ENCODE results near the gene CREB5. TPM values are rescaled to one million over a fixed set of nuclear protein-coding genes. Genes with fewer than 3 reads are reported as not detected.

CREB5 gene
- total RNA-seq, 5 donors from 2014 or later (not counting 1 experiment from before 2014, with no cell fraction given): 0.03 to 0.58 (median 0.23) TPM

- H3K27ac Mint-ChIP-seq: no peak overlapping the region
- Histone ChIP-seq H3K27me3 (replicated peaks in 1 of 2; ENCODE audit: control insufficient read depth in 2 of 2, extremely low read depth in 1 of 2, insufficient read depth in 2 of 2, low read length in 1 of 2) (no peaks in the 10 kb centered on the region), H3K27ac (ENCODE audit: low read length) (no peak overlapping the region), H3K36me3 (ENCODE audit: control insufficient read depth in 2 of 2, extremely low read depth in 1 of 2, insufficient read depth in 1 of 2, low read length in 1 of 2) (no peaks in the 10 kb centered on the region), H3K9me3 (no peaks in the 10 kb centered on the region), H3K4me1 (ENCODE audit: control insufficient read depth in 1 of 2, extremely low read depth in 1 of 2, insufficient read depth in 2 of 2, low read length in 2 of 2) (no peaks in the 10 kb centered on the region), H3K4me3 (ENCODE audit: control insufficient read depth in 1 of 2, extremely low read depth in 1 of 2, low read length in 1 of 2) (no peak overlapping the region)
- no peaks in the 10 kb centered on the region for H3K36me3 Mint-ChIP-seq
- WGBS (ENCODE audit: insufficient coverage): 61% methylated on average over 5 of the region's 9 CpGs
- H3K27me3 Mint-ChIP-seq: peaks cover 13 to 22% of the 10 kb centered on the region in 2 donors
- no peak overlapping the region for H3K4me3 Mint-ChIP-seq
- no peaks in the 10 kb centered on the region for H3K9me3 Mint-ChIP-seq
- H3K4me1 Mint-ChIP-seq: peaks cover 0 to 6% (median 2%) of the 10 kb centered on the region in 3 donors
- ATAC-seq (replicated peaks in 1 of 4) (no peak), DNase-seq (no peak)
- ChIA-PET CTCF (no interaction called here), POLR2A (no interaction called here)
These were observed 69.0 kb downstream of the CREB5 start for GRCh38 chr7:28481091-28481926.

GRCh38 chr7:28483112-28483511 lies 70.8 kb downstream of the CREB5 start:
- no peaks in the 10 kb centered on the region for H3K4me1 ChIP-seq (ENCODE audit: control insufficient read depth in 1 of 2, extremely low read depth in 1 of 2, insufficient read depth in 2 of 2, low read length in 2 of 2)
- no peak overlapping the region for H3K4me3 ChIP-seq (ENCODE audit: control insufficient read depth in 1 of 2, extremely low read depth in 1 of 2, low read length in 1 of 2)
- WGBS (ENCODE audit: insufficient coverage): 60% methylated on average over 1 of the region's 4 CpGs
- no peaks in the 10 kb centered on the region for H3K27me3 ChIP-seq (replicated peaks in 1 of 2; ENCODE audit: control insufficient read depth in 2 of 2, extremely low read depth in 1 of 2, insufficient read depth in 2 of 2, low read length in 1 of 2)
- ChIA-PET CTCF (no interaction called here), POLR2A (no interaction called here)
- no peaks in the 10 kb centered on the region for H3K36me3 ChIP-seq (ENCODE audit: control insufficient read depth in 2 of 2, extremely low read depth in 1 of 2, insufficient read depth in 1 of 2, low read length in 1 of 2)
- Mint-ChIP-seq H3K4me3 (no peak overlapping the region), H3K27me3 (peaks cover 7 to 19% of the 10 kb centered on the region in 2 donors), H3K36me3 (no peaks in the 10 kb centered on the region), H3K9me3 (no peaks in the 10 kb centered on the region), H3K27ac (no peak overlapping the region), H3K4me1 (peaks cover 0 to 6% (median 2%) of the 10 kb centered on the region in 3 donors)
- DNase-seq: no peak
- no peak overlapping the region for H3K27ac ChIP-seq (ENCODE audit: low read length)
- no peaks in the 10 kb centered on the region for H3K9me3 ChIP-seq
- ATAC-seq (replicated peaks in 1 of 4): no peak

- CTCF ChIA-PET: no interaction called here
- DNase-seq (no peak), ATAC-seq (replicated peaks in 1 of 4) (no peak)
- no peaks in the 10 kb centered on the region for H3K27me3 ChIP-seq (replicated peaks in 1 of 2; ENCODE audit: control insufficient read depth in 2 of 2, extremely low read depth in 1 of 2, insufficient read depth in 2 of 2, low read length in 1 of 2)
- no peak overlapping the region for H3K4me3 Mint-ChIP-seq
- no peaks in the 10 kb centered on the region for H3K9me3 ChIP-seq
- H3K4me3 ChIP-seq (ENCODE audit: control insufficient read depth in 1 of 2, extremely low read depth in 1 of 2, low read length in 1 of 2): no peak overlapping the region
- no CpG with 5 or more reads among the region's 2 CpGs for WGBS (ENCODE audit: insufficient coverage)
- no peaks in the 10 kb centered on the region for H3K36me3 ChIP-seq (ENCODE audit: control insufficient read depth in 2 of 2, extremely low read depth in 1 of 2, insufficient read depth in 1 of 2, low read length in 1 of 2)
- no peaks in the 10 kb centered on the region for H3K4me1 ChIP-seq (ENCODE audit: control insufficient read depth in 1 of 2, extremely low read depth in 1 of 2, insufficient read depth in 2 of 2, low read length in 2 of 2)
- no peaks in the 10 kb centered on the region for H3K36me3 Mint-ChIP-seq
- no peak overlapping the region for H3K27ac ChIP-seq (ENCODE audit: low read length)
- H3K9me3 Mint-ChIP-seq: no peaks in the 10 kb centered on the region
- POLR2A ChIA-PET: no interaction called here
- H3K4me1 Mint-ChIP-seq: peaks cover 0 to 6% (median 2%) of the 10 kb centered on the region in 3 donors
- H3K27ac Mint-ChIP-seq: no peak overlapping the region
- peaks cover 10 to 19% of the 10 kb centered on the region in 2 donors for H3K27me3 Mint-ChIP-seq
These were observed 71.7 kb downstream of the CREB5 start for GRCh38 chr7:28483908-28484605.

DNA sequence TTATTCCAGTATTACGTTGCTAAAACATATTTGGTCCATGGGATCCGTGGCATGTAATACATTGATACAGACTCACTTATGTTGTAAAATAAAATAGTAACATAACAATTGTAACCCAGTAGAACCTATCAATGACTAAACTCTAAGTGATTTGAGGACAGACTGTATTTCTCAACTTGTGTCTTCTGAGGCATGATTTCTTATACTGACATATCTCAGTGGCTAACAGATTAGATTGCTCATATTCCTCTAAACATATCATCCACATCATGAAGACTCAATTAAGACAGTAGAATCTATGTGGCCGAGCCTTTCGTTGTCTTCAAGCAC lies 72.3 kb downstream of the CREB5 start:
- H3K9me3 Mint-ChIP-seq: no peaks in the 10 kb centered on the region
- Histone ChIP-seq H3K27ac (ENCODE audit: low read length) (no peak overlapping the region), H3K9me3 (no peaks in the 10 kb centered on the region), H3K4me3 (ENCODE audit: control insufficient read depth in 1 of 2, extremely low read depth in 1 of 2, low read length in 1 of 2) (no peak overlapping the region), H3K36me3 (ENCODE audit: control insufficient read depth in 2 of 2, extremely low read depth in 1 of 2, insufficient read depth in 1 of 2, low read length in 1 of 2) (no peaks in the 10 kb centered on the region), H3K4me1 (ENCODE audit: control insufficient read depth in 1 of 2, extremely low read depth in 1 of 2, insufficient read depth in 2 of 2, low read length in 2 of 2) (no peaks in the 10 kb centered on the region), H3K27me3 (replicated peaks in 1 of 2; ENCODE audit: control insufficient read depth in 2 of 2, extremely low read depth in 1 of 2, insufficient read depth in 2 of 2, low read length in 1 of 2) (no peaks in the 10 kb centered on the region)
- peaks cover 0 to 6% (median 2%) of the 10 kb centered on the region in 3 donors for H3K4me1 Mint-ChIP-seq
- ATAC-seq (replicated peaks in 1 of 4) (no peak), DNase-seq (no peak)
- no peak overlapping the region for H3K27ac Mint-ChIP-seq
- ChIA-PET POLR2A (no interaction called here), CTCF (no interaction called here)
- no peak overlapping the region for H3K4me3 Mint-ChIP-seq
- H3K36me3 Mint-ChIP-seq: no peaks in the 10 kb centered on the region
- 94% methylated on average over 2 of the region's 4 CpGs for WGBS (ENCODE audit: insufficient coverage)
- H3K27me3 Mint-ChIP-seq: peaks cover 10 to 19% of the 10 kb centered on the region in 2 donors

- ATAC-seq (replicated peaks in 1 of 4) (no peak), DNase-seq (no peak)
- Mint-ChIP-seq H3K4me1 (no peaks in the 10 kb centered on the region), H3K27me3 (peaks cover 7 to 12% of the 10 kb centered on the region in 2 donors), H3K36me3 (no peaks in the 10 kb centered on the region), H3K27ac (no peak overlapping the region), H3K9me3 (no peaks in the 10 kb centered on the region), H3K4me3 (no peak overlapping the region)
- Histone ChIP-seq H3K27me3 (replicated peaks in 1 of 2; ENCODE audit: control insufficient read depth in 2 of 2, extremely low read depth in 1 of 2, insufficient read depth in 2 of 2, low read length in 1 of 2) (no peaks in the 10 kb centered on the region), H3K4me3 (ENCODE audit: control insufficient read depth in 1 of 2, extremely low read depth in 1 of 2, low read length in 1 of 2) (no peak overlapping the region), H3K4me1 (ENCODE audit: control insufficient read depth in 1 of 2, extremely low read depth in 1 of 2, insufficient read depth in 2 of 2, low read length in 2 of 2) (no peaks in the 10 kb centered on the region), H3K36me3 (ENCODE audit: control insufficient read depth in 2 of 2, extremely low read depth in 1 of 2, insufficient read depth in 1 of 2, low read length in 1 of 2) (no peaks in the 10 kb centered on the region), H3K27ac (ENCODE audit: low read length) (no peak overlapping the region), H3K9me3 (no peaks in the 10 kb centered on the region)
- ChIA-PET CTCF (no interaction called here), POLR2A (no interaction called here)
- WGBS (ENCODE audit: insufficient coverage): no CpG with 5 or more reads among the region's 4 CpGs
These were observed 75.2 kb downstream of the CREB5 start for GRCh38 chr7:28487487-28487886.

- DNase-seq (no peak), ATAC-seq (replicated peaks in 1 of 4) (no peak)
- Mint-ChIP-seq H3K4me3 (no peak overlapping the region), H3K4me1 (no peaks in the 10 kb centered on the region), H3K36me3 (no peaks in the 10 kb centered on the region), H3K9me3 (no peaks in the 10 kb centered on the region), H3K27me3 (peaks cover 4 to 12% of the 10 kb centered on the region in 2 donors), H3K27ac (no peak overlapping the region)
- Histone ChIP-seq H3K4me3 (ENCODE audit: control insufficient read depth in 1 of 2, extremely low read depth in 1 of 2, low read length in 1 of 2) (no peak overlapping the region), H3K4me1 (ENCODE audit: control insufficient read depth in 1 of 2, extremely low read depth in 1 of 2, insufficient read depth in 2 of 2, low read length in 2 of 2) (no peaks in the 10 kb centered on the region), H3K27ac (ENCODE audit: low read length) (no peak overlapping the region), H3K36me3 (ENCODE audit: control insufficient read depth in 2 of 2, extremely low read depth in 1 of 2, insufficient read depth in 1 of 2, low read length in 1 of 2) (no peaks in the 10 kb centered on the region), H3K27me3 (replicated peaks in 1 of 2; ENCODE audit: control insufficient read depth in 2 of 2, extremely low read depth in 1 of 2, insufficient read depth in 2 of 2, low read length in 1 of 2) (no peaks in the 10 kb centered on the region), H3K9me3 (no peaks in the 10 kb centered on the region)
- ChIA-PET CTCF (interaction anchor here in 1 of 2 donors (1.0 kb wide), 1 partner anchor 10 kb away, joined by 3 read pairs; no protein-coding TSS in a partner anchor), POLR2A (no interaction called here)
- 71% methylated on average over 1 of the region's 9 CpGs for WGBS (ENCODE audit: insufficient coverage)
These were observed 75.9 kb downstream of the CREB5 start for GRCh38 chr7:28488061-28488791.

All from T-cell (primary cell).